ENCODE results near the gene FAM98B. TPM values are rescaled to one million over a fixed set of nuclear protein-coding genes. Genes with fewer than 3 reads are reported as not detected.

Gene FAM98B
- polyA plus RNA-seq, 1 donor (not counting 4 experiments of a cell fraction or from before 2014, with no cell fraction given) = 22.2 TPM

DNA sequence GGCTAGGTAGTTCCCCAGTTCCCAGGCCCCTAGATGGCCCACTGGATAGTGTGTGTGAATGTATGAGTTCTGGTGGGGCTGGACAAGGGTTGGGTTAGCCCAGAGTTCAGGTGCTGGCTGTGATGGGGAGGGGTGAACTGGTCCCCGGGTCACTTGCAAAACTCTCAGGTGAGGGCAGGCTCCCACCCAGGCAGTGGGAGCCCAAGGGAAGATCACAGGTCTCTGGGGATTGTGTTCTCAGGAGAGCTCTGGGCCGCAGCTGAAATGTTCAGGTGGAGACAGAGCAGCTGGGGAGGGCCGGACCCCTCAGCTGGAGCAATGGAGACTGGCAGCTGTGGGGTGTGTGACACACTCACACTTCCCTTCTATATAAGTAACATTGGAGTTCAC lies 12.8 kb upstream of the FAM98B start:
- no peak overlapping the region for H3K4me3 ChIP-seq (ENCODE audit: control insufficient read depth in 2 of 3, extremely low read depth in 1 of 3, insufficient read depth in 2 of 3, low read depth in 1 of 3, low read length in 3 of 3)
- dilution Hi-C loops (cut with MboI; ENCODE audit: extremely low pct_ligation_motif_present, low sequenced_read_pairs) = no loop called here
- no peaks in the 10 kb centered on the region for H3K9me1 ChIP-seq (ENCODE audit: control insufficient read depth, extremely low read depth, insufficient read depth, low read length)
- no peaks in the 10 kb centered on the region for H3K79me2 ChIP-seq (ENCODE audit: control insufficient read depth, insufficient read depth, low read length)
- no peak for FAIRE-seq
- H3K36me3 ChIP-seq (ENCODE audit: control insufficient read depth in 2 of 2, extremely low read depth in 1 of 2, insufficient read depth in 2 of 2, low read length in 2 of 2) = no peaks in the 10 kb centered on the region
- no peak overlapping the region for H3K4me2 ChIP-seq (ENCODE audit: control insufficient read depth, extremely low read depth, insufficient read depth, low read depth, low read length)
- H3K9me3 ChIP-seq (ENCODE audit: control insufficient read depth, low read depth, low read length) = no peaks in the 10 kb centered on the region
- H3K27me3 ChIP-seq (ENCODE audit: control insufficient read depth, extremely low read depth, insufficient read depth, low read length) = no peaks in the 10 kb centered on the region
- H3K9ac ChIP-seq (ENCODE audit: control insufficient read depth, extremely low read depth, insufficient read depth, low read length) = no peak overlapping the region
- no peak for DNase-seq (ENCODE audit: low read depth, low spot score)
- H2AFZ ChIP-seq (ENCODE audit: control insufficient read depth, low read length) = no peak overlapping the region
- H4K20me1 ChIP-seq (ENCODE audit: control insufficient read depth, extremely low read depth, insufficient read depth, low read length) = no peaks in the 10 kb centered on the region
- no peak overlapping the region for H3K27ac ChIP-seq (ENCODE audit: control insufficient read depth, insufficient read depth, low read length)
- H3K4me1 ChIP-seq (ENCODE audit: control insufficient read depth, extremely low read depth, insufficient read depth, low read length) = no peaks in the 10 kb centered on the region
- TF ChIP-seq, protein P1, sequence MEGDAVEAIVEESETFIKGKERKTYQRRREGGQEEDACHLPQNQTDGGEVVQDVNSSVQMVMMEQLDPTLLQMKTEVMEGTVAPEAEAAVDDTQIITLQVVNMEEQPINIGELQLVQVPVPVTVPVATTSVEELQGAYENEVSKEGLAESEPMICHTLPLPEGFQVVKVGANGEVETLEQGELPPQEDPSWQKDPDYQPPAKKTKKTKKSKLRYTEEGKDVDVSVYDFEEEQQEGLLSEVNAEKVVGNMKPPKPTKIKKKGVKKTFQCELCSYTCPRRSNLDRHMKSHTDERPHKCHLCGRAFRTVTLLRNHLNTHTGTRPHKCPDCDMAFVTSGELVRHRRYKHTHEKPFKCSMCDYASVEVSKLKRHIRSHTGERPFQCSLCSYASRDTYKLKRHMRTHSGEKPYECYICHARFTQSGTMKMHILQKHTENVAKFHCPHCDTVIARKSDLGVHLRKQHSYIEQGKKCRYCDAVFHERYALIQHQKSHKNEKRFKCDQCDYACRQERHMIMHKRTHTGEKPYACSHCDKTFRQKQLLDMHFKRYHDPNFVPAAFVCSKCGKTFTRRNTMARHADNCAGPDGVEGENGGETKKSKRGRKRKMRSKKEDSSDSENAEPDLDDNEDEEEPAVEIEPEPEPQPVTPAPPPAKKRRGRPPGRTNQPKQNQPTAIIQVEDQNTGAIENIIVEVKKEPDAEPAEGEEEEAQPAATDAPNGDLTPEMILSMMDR (optimal IDR thresholded peaks at IDR 0.05 in 1 of 3, IDR thresholded peaks at IDR 0.05 in 1 of 3, conservative IDR thresholded peaks at IDR 0.05 in 1 of 3; ENCODE audit: extremely low read depth in 1 of 3, insufficient read depth in 2 of 3, low read length in 3 of 3) = no peak

DNA sequence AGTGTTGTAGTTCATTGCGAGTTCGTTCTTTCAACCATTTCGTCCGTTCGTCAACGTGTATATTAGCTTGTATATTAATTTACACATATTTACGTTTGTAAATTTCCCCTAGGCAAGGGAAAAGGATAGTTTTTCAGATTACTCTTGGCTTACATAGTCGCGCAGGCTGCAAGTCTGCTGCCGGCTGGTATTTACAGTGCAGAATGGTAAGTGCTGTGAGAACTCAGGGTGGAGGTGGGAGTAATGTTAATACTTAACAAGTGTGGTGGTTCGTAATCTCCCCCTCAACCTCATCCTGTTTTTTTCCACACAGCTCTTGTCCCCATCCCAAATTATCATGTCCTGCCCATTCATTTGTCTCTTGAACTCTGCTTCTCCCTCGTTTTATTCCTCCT lies 766 bp downstream of the FAM98B start:
- H3K79me2 ChIP-seq (ENCODE audit: control insufficient read depth, insufficient read depth, low read length) = peaks cover 55% of the 10 kb centered on the region
- H3K27ac ChIP-seq (ENCODE audit: control insufficient read depth, insufficient read depth, low read length) = peak overlapping the region; percentile 94
- peaks cover 2% of the 10 kb centered on the region for H4K20me1 ChIP-seq (ENCODE audit: control insufficient read depth, extremely low read depth, insufficient read depth, low read length)
- peaks cover 1 to 8% of the 10 kb centered on the region in 2 experiments for H3K36me3 ChIP-seq (ENCODE audit: control insufficient read depth in 2 of 2, extremely low read depth in 1 of 2, insufficient read depth in 2 of 2, low read length in 2 of 2)
- H2AFZ ChIP-seq (ENCODE audit: control insufficient read depth, low read length) = peak overlapping the region; percentile 99
- peak; percentile 17 for FAIRE-seq
- H3K4me2 ChIP-seq (ENCODE audit: control insufficient read depth, extremely low read depth, insufficient read depth, low read depth, low read length) = peak overlapping the region; percentile 93
- dilution Hi-C loops (cut with MboI; ENCODE audit: extremely low pct_ligation_motif_present, low sequenced_read_pairs) = no loop called here
- peaks cover 5% of the 10 kb centered on the region for H3K4me1 ChIP-seq (ENCODE audit: control insufficient read depth, extremely low read depth, insufficient read depth, low read length)
- peak overlapping the region; percentile 87 to 97 (median 96) for H3K4me3 ChIP-seq (ENCODE audit: control insufficient read depth in 2 of 3, extremely low read depth in 1 of 3, insufficient read depth in 2 of 3, low read depth in 1 of 3, low read length in 3 of 3)
- H3K27me3 ChIP-seq (ENCODE audit: control insufficient read depth, extremely low read depth, insufficient read depth, low read length) = no peaks in the 10 kb centered on the region
- peaks cover 2% of the 10 kb centered on the region for H3K9me1 ChIP-seq (ENCODE audit: control insufficient read depth, extremely low read depth, insufficient read depth, low read length)
- H3K9me3 ChIP-seq (ENCODE audit: control insufficient read depth, low read depth, low read length) = no peaks in the 10 kb centered on the region
- H3K9ac ChIP-seq (ENCODE audit: control insufficient read depth, extremely low read depth, insufficient read depth, low read length) = peak overlapping the region; percentile 98
- DNase-seq (ENCODE audit: low read depth, low spot score) = no peak
- TF ChIP-seq, protein P1 (optimal IDR thresholded peaks at IDR 0.05 in 1 of 3, IDR thresholded peaks at IDR 0.05 in 1 of 3, conservative IDR thresholded peaks at IDR 0.05 in 1 of 3; ENCODE audit: extremely low read depth in 1 of 3, insufficient read depth in 2 of 3, low read length in 3 of 3) = no peak
- no peak for TF ChIP-seq EZH2 (IDR thresholded peaks at IDR 0.05; ENCODE audit: low read length)
